Mesangial cell (primary cell): ENCODE data around the gene NDUFV3. TPM values are rescaled to one million over a fixed set of nuclear protein-coding genes. Genes with fewer than 3 reads are reported as not detected.

ENCODE experiments used
- total RNA-seq: library from RNA; depleted of rRNA; stranded (reverse); fragments of >200 nt; gene quantifications from 2 replicates; pipeline ENCODE4 v1.2.3, GENCODE V29; 2015

Gene NDUFV3
- total RNA-seq, result 39.1 and 40.9 TPM in 2 replicates

GRCh38 chr21:42892931-42893755 lies at the start of gene NDUFV3:
Gene NDUFV3 (plus strand): TSS chr21:42893309. CDS start chr21:42893334, 25 bp downstream.

GRCh38 chr21:42878993-42879787 lies 13.9 kb upstream of the NDUFV3 start, which contains the start of gene WDR4:
Gene WDR4 (minus strand): TSS chr21:42879539. CDS start chr21:42879495, 44 bp downstream.

GRCh38 chr21:42925114-42925926 lies 32.2 kb downstream of the NDUFV3 start, which contains the start of gene ERVH48-1:
Gene ERVH48-1 (minus strand): TSS chr21:42925630. CDS start chr21:42919006, 6,624 bp downstream.

Other genes starting within 250 kb of the NDUFV3 start
- gene PDE9A, start 239.7 kb upstream of the NDUFV3 start, total RNA-seq, result not detected in 2 replicates
- 7.9 and 17.8 TPM in 2 replicates for gene WDR4, start 13.8 kb upstream of the NDUFV3 start, total RNA-seq
- gene ERVH48-1, start 32.3 kb downstream of the NDUFV3 start, total RNA-seq, result not detected in 2 replicates
- gene PKNOX1, start 81.3 kb downstream of the NDUFV3 start, total RNA-seq, result 9.1 and 18.3 TPM in 2 replicates
- gene CBS, start 182.5 kb downstream of the NDUFV3 start, total RNA-seq, result 38.5 and 47.1 TPM in 2 replicates
- gene U2AF1, start 214.3 kb downstream of the NDUFV3 start, total RNA-seq, result 12.4 and 22.3 TPM in 2 replicates